HG02571 (cell line): ENCODE measurements around the gene NRCAM.
A peak's percentile ranks its signal among the peaks of the same experiment; 100 is the strongest.

Source experiments
- ATAC-seq: cut with Tn5 transposase; IDR thresholded peaks from one replicate; pipeline ENCODE4 v1.9.1; 2021; ENCODE audit warnings: mild to moderate bottlenecking, moderate library complexity; ENCODE audit not compliant: unreplicated experiment

Gene NRCAM

GRCh38 chr7:108313086-108313485, 143.2 kb downstream of the NRCAM start:
- no peak for ATAC-seq

GRCh38 chr7:108311446-108312168, 144.6 kb downstream of the NRCAM start:
- peak; percentile 62 for ATAC-seq

- ATAC-seq: no peak
These were observed 145.9 kb downstream of the NRCAM start for GRCh38 chr7:108310351-108310750.

- peak; percentile 73 for ATAC-seq
These were observed 147.3 kb downstream of the NRCAM start for GRCh38 chr7:108308903-108309302.

GRCh38 chr7:108308276-108308675, 148.0 kb downstream of the NRCAM start:
- ATAC-seq: no peak

GRCh38 chr7:108307595-108307994, 148.6 kb downstream of the NRCAM start:
- ATAC-seq: no peak

- ATAC-seq: no peak
These were observed 149.0 kb downstream of the NRCAM start for GRCh38 chr7:108307194-108307593.

- ATAC-seq: no peak
These were observed 152.9 kb downstream of the NRCAM start for GRCh38 chr7:108303332-108303731.

GRCh38 chr7:108301387-108301786, 154.8 kb downstream of the NRCAM start:
- ATAC-seq: no peak

- no peak for ATAC-seq
These were observed 156.8 kb downstream of the NRCAM start for GRCh38 chr7:108299251-108299973.

GRCh38 chr7:108296911-108297310, 159.3 kb downstream of the NRCAM start:
- no peak for ATAC-seq

- peak; percentile 80 for ATAC-seq
These were observed 161.6 kb downstream of the NRCAM start for GRCh38 chr7:108294595-108294994.

GRCh38 chr7:108293149-108293612, 163.1 kb downstream of the NRCAM start:
- ATAC-seq: no peak

GRCh38 chr7:108292541-108292940, 163.7 kb downstream of the NRCAM start:
- no peak for ATAC-seq

GRCh38 chr7:108291791-108292440, 164.3 kb downstream of the NRCAM start:
- no peak for ATAC-seq

- ATAC-seq: no peak
These were observed 165.1 kb downstream of the NRCAM start for GRCh38 chr7:108291152-108291508.

- ATAC-seq: no peak
These were observed 165.6 kb downstream of the NRCAM start for GRCh38 chr7:108290459-108291151.

- ATAC-seq: no peak
These were observed 166.4 kb downstream of the NRCAM start for GRCh38 chr7:108289852-108290251.

GRCh38 chr7:108287857-108288256, 168.4 kb downstream of the NRCAM start:
- no peak for ATAC-seq

- no peak for ATAC-seq
These were observed 169.8 kb downstream of the NRCAM start for GRCh38 chr7:108286290-108286904.

GRCh38 chr7:108285778-108286177, 170.5 kb downstream of the NRCAM start:
- ATAC-seq: no peak
